Measurements from ENCODE around the gene DDX24. TPM values are rescaled to one million over a fixed set of nuclear protein-coding genes. Genes with fewer than 3 reads are reported as not detected.
"Not testable (repeated sequence)": the region's sequence is repeated elsewhere in the genome, so short reads cannot be mapped to it uniquely, and the experiment has no call there.

DDX24 gene
- polyA plus RNA-seq, 3 donors from 2014 or later = 60.8 to 208 (median 114) TPM

GRCh38 chr14:94081386-94081820, 401 bp upstream of the DDX24 start:
- Mint-ChIP-seq H3K27ac (peak overlapping the region; percentile 94 to 99 (median 98)), H3K9me3 (no peaks in the 10 kb centered on the region), H3K27me3 (ENCODE audit: low read depth in 3 of 3) (peaks cover 6 to 13% (median 11%) of the 10 kb centered on the region in 3 donors), H3K4me1 (peaks cover 49 to 58% of the 10 kb centered on the region in 2 donors), H3K36me3 (peaks cover 22 to 37% (median 23%) of the 10 kb centered on the region in 3 donors), H3K4me3 (peak overlapping the region; percentile 94 to 100 (median 99))
- DNase-seq = no peak

- peaks cover 6 to 13% (median 11%) of the 10 kb centered on the region in 3 donors for H3K27me3 Mint-ChIP-seq (ENCODE audit: low read depth in 3 of 3)
- peak overlapping the region; percentile 97 to 99 (median 99) for H3K27ac Mint-ChIP-seq
- DNase-seq = peak in 1 of 3 donors; percentile 19
- peaks cover 60 to 71% of the 10 kb centered on the region in 2 donors for H3K4me1 Mint-ChIP-seq
- peaks cover 24 to 32% (median 30%) of the 10 kb centered on the region in 3 donors for H3K36me3 Mint-ChIP-seq
- H3K4me3 Mint-ChIP-seq = peak overlapping the region; percentile 94 to 100 (median 99)
- peaks cover 0 to 7% (median 3%) of the 10 kb centered on the region in 6 donors for H3K9me3 Mint-ChIP-seq
Observed at GRCh38 chr14:94079891-94080620, 946 bp downstream of the DDX24 start.

- Mint-ChIP-seq H3K9me3 (peaks cover 6 to 16% (median 12%) of the 10 kb centered on the region in 6 donors), H3K4me1 (peaks cover 68 to 89% of the 10 kb centered on the region in 2 donors), H3K27me3 (ENCODE audit: low read depth in 3 of 3) (peaks cover 6 to 13% (median 11%) of the 10 kb centered on the region in 3 donors), H3K27ac (peak overlapping the region in 4 of 6 donors; percentile 2 to 85 (median 48)), H3K36me3 (peaks cover 34 to 41% (median 40%) of the 10 kb centered on the region in 3 donors), H3K4me3 (peak overlapping the region; percentile 74 to 100 (median 98))
- DNase-seq = no peak
Observed at GRCh38 chr14:94077823-94078222, 3.2 kb downstream of the DDX24 start.

- H3K4me1 Mint-ChIP-seq = peaks cover 71 to 89% of the 10 kb centered on the region in 2 donors
- H3K27me3 Mint-ChIP-seq (ENCODE audit: low read depth in 3 of 3) = peaks cover 6 to 13% (median 11%) of the 10 kb centered on the region in 3 donors
- H3K4me3 Mint-ChIP-seq = peak overlapping the region; percentile 31 to 99 (median 45)
- peak overlapping the region in 3 of 6 donors; percentile 0 to 49 (median 5) for H3K27ac Mint-ChIP-seq
- no peak for DNase-seq
- peaks cover 6 to 16% (median 12%) of the 10 kb centered on the region in 6 donors for H3K9me3 Mint-ChIP-seq
- peaks cover 36 to 42% (median 42%) of the 10 kb centered on the region in 3 donors for H3K36me3 Mint-ChIP-seq
Observed at GRCh38 chr14:94077111-94077821, 3.7 kb downstream of the DDX24 start.

- Mint-ChIP-seq H3K27ac (no peak overlapping the region), H3K27me3 (ENCODE audit: low read depth in 3 of 3) (no peaks in the 10 kb centered on the region), H3K4me1 (peaks cover 77 to 90% of the 10 kb centered on the region in 2 donors), H3K36me3 (peaks cover 45 to 52% (median 49%) of the 10 kb centered on the region in 3 donors), H3K4me3 (peak overlapping the region; percentile 2 to 65 (median 39)), H3K9me3 (peaks cover 6 to 16% (median 12%) of the 10 kb centered on the region in 6 donors)
- DNase-seq = no peak
Observed at GRCh38 chr14:94075008-94075407, 6.0 kb downstream of the DDX24 start.

DNA sequence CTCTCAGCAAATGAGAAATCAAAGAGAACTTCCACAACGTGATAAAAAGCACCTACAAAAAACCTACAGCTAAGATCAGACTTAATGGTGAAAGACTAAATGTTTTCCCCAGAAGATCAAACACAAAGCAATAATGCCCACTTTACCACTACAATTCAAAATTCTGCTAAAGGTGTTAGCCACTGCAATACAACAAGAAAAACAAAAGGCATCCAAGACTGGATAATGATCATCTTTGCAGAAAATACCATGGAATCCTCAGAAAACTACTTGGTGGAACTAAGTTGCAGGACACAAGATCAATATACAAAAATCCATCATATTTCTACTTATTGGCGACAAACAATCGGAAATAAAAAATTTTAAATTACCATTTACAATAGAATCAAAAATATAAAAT, 6.5 kb downstream of the DDX24 start:
- peak overlapping the region in 3 of 5 donors; percentile 2 to 42 (median 19) for H3K4me3 Mint-ChIP-seq
- peaks cover 76 to 90% of the 10 kb centered on the region in 2 donors for H3K4me1 Mint-ChIP-seq
- DNase-seq = no peak
- peaks cover 6 to 16% (median 12%) of the 10 kb centered on the region in 6 donors for H3K9me3 Mint-ChIP-seq
- H3K27ac Mint-ChIP-seq = peak overlapping the region in 3 of 6 donors; percentile 19 to 65 (median 28)
- H3K36me3 Mint-ChIP-seq = peaks cover 43 to 50% (median 48%) of the 10 kb centered on the region in 3 donors
- H3K27me3 Mint-ChIP-seq (ENCODE audit: low read depth in 3 of 3) = no peaks in the 10 kb centered on the region

DNA sequence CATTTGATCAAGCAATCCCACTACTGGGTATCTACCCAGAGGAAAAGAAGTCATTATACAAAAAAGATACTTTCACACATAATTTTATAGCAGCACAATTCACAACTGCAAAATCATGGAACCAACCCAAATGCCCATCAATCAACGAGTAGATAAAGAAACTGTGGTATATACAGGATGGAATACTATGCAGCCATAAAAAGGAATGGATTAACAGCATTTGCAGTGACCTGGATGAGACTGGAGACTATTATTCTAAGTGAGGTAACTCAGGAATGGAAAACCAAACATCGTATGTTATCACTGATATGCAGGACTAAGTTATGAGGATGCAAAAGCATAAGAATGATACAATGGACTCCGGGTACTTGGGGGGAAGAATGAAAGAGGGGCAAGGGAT, 8.9 kb downstream of the DDX24 start:
- peaks cover 76 to 90% of the 10 kb centered on the region in 2 donors for H3K4me1 Mint-ChIP-seq
- H3K4me3 Mint-ChIP-seq = peak overlapping the region in 2 of 5 donors; percentile 8 to 20
- peaks cover 26 to 37% (median 37%) of the 10 kb centered on the region in 3 donors for H3K36me3 Mint-ChIP-seq
- H3K27ac Mint-ChIP-seq; DNase-seq; H3K27me3 Mint-ChIP-seq (ENCODE audit: low read depth in 3 of 3): not testable (repeated sequence)
- peaks cover 6 to 16% (median 12%) of the 10 kb centered on the region in 6 donors for H3K9me3 Mint-ChIP-seq

DNA sequence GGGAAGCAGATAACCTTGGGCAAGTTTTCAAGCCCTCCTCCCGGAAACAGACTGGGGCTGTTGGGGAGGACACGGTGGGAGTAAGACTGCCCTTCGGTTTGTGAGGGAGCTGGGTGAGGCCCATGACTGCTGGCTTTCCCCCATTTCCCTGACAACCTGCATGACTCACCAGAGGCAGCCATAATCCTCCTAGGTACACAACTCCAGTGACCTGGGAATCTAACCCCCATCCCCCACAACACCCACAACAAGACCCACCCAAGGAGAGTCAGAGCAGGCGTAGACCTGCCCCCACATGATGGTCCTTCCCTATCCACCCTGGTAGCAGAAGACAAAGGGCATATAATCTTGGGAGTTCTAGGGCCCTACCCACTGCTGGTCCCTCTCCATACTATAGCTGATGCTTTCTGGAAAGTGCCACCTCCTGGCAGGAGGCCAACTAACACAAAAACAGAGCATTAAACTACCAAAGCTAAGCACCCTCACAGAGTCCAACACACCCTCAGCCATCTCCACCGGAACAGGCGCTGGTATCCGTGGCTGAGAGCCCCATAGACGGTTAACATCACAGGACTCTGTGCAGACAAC, 14.8 kb downstream of the DDX24 start:
- Mint-ChIP-seq H3K27me3 (ENCODE audit: low read depth in 3 of 3) (peaks cover 0 to 6% (median 3%) of the 10 kb centered on the region in 3 donors), H3K36me3 (peaks cover 14 to 22% (median 17%) of the 10 kb centered on the region in 3 donors), H3K27ac (peak overlapping the region in 1 of 6 donors; percentile 27), H3K4me1 (peaks cover 70 to 90% of the 10 kb centered on the region in 2 donors), H3K4me3 (no peak overlapping the region), H3K9me3 (peaks cover 0 to 2% (median 0%) of the 10 kb centered on the region in 6 donors)
- no peak for DNase-seq

GRCh38 chr14:94062344-94062940, 18.6 kb downstream of the DDX24 start:
- no peak for DNase-seq
- Mint-ChIP-seq H3K9me3 (no peaks in the 10 kb centered on the region), H3K36me3 (peaks cover 12 to 26% (median 22%) of the 10 kb centered on the region in 3 donors), H3K4me1 (peaks cover 53 to 77% of the 10 kb centered on the region in 2 donors), H3K27me3 (ENCODE audit: low read depth in 3 of 3) (peaks cover 0 to 9% (median 4%) of the 10 kb centered on the region in 3 donors), H3K4me3 (no peak overlapping the region), H3K27ac (no peak overlapping the region)

GRCh38 chr14:94059998-94060397, 21.0 kb downstream of the DDX24 start:
- peaks cover 52 to 77% of the 10 kb centered on the region in 2 donors for H3K4me1 Mint-ChIP-seq
- H3K4me3 Mint-ChIP-seq = no peak overlapping the region
- H3K36me3 Mint-ChIP-seq = peaks cover 16 to 41% (median 38%) of the 10 kb centered on the region in 3 donors
- DNase-seq = no peak
- no peaks in the 10 kb centered on the region for H3K9me3 Mint-ChIP-seq
- peaks cover 0 to 7% (median 6%) of the 10 kb centered on the region in 3 donors for H3K27me3 Mint-ChIP-seq (ENCODE audit: low read depth in 3 of 3)
- peak overlapping the region in 1 of 6 donors; percentile 19 for H3K27ac Mint-ChIP-seq

- H3K4me1 Mint-ChIP-seq = peaks cover 55 to 78% of the 10 kb centered on the region in 2 donors
- no peaks in the 10 kb centered on the region for H3K9me3 Mint-ChIP-seq
- H3K27ac Mint-ChIP-seq = peak overlapping the region in 4 of 6 donors; percentile 68 to 87 (median 83)
- H3K36me3 Mint-ChIP-seq = peaks cover 28 to 54% (median 50%) of the 10 kb centered on the region in 3 donors
- peaks cover 0 to 9% (median 5%) of the 10 kb centered on the region in 3 donors for H3K27me3 Mint-ChIP-seq (ENCODE audit: low read depth in 3 of 3)
- DNase-seq = no peak
- no peak overlapping the region for H3K4me3 Mint-ChIP-seq
Observed at GRCh38 chr14:94058674-94059138, 22.3 kb downstream of the DDX24 start.

DNA sequence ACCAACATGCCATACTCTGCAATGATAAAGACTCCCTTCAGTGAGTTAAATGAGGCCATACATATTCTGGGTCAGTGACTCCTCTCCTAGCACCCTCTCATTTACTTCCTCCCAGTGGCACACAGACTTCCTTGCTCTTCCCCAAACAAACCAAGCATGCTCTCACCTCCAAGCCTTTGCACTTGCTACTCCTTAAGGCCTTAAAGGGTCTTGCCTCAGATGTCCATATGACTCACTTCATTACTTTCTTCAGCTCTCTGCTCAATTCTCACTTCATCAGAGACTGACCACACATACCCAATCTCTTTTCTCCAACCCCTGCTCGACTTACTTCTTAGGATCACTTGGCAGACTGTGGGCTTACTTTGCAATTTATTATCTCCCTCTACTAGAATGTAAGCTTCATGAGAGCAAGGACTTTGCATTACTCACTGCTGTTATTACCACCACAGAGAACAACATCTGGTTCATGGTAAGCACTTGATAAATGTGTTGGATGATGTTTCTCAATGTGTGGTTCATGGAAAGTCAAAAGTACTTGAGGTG, 22.8 kb downstream of the DDX24 start:
- Mint-ChIP-seq H3K4me3 (peak overlapping the region; percentile 12 to 69 (median 54)), H3K9me3 (no peaks in the 10 kb centered on the region), H3K27ac (peak overlapping the region; percentile 68 to 93 (median 83)), H3K36me3 (peaks cover 28 to 54% (median 50%) of the 10 kb centered on the region in 3 donors), H3K27me3 (ENCODE audit: low read depth in 3 of 3) (peaks cover 0 to 9% (median 5%) of the 10 kb centered on the region in 3 donors), H3K4me1 (peaks cover 54 to 74% of the 10 kb centered on the region in 2 donors)
- no peak for DNase-seq
